ENCODE results near the gene CLNK. TPM values are rescaled to one million over a fixed set of nuclear protein-coding genes. Genes with fewer than 3 reads are reported as not detected.

Gene CLNK
- total and polyA plus RNA-seq, 2 of the 13 experiments (the other 11 are each of a cell fraction or from before 2014, with no cell fraction given), result not detected

- TF ChIP-seq ZNF564 (CRISPR knock-in tag; IDR thresholded peaks at IDR 0.05), result no peak
These were observed 44.8 kb upstream of the CLNK start (continued) for GRCh38 chr4:10729366-10729765.

GRCh38 chr4:10728016-10728415 is 43.4 kb upstream of the CLNK start:
- Histone ChIP-seq H4K20me1 (ENCODE audit: insufficient read depth, low read length) (no peaks in the 10 kb centered on the region), H3K4me3 (replicated peaks in 1 of 3; ENCODE audit: insufficient read depth in 1 of 3, low read depth in 2 of 3, low read length in 3 of 3) (no peak overlapping the region), H3K27ac (ENCODE audit: extremely low read length, insufficient read depth, low read length) (no peak overlapping the region), H2AFZ (ENCODE audit: low read length) (no peak overlapping the region), H3K36me3 (replicated peaks in 1 of 2; ENCODE audit: control insufficient read depth in 1 of 2, insufficient read depth in 2 of 2, low read length in 2 of 2) (no peaks in the 10 kb centered on the region), H3K79me2 (ENCODE audit: insufficient read depth, low read length) (no peaks in the 10 kb centered on the region), H3K4me2 (ENCODE audit: low read depth, low read length) (no peak overlapping the region), H3K9ac (ENCODE audit: insufficient read depth, low read depth, low read length) (no peak overlapping the region), H3K9me3 (ENCODE audit: low read length) (no peaks in the 10 kb centered on the region), H3K4me1 (ENCODE audit: insufficient read depth, low read length) (no peaks in the 10 kb centered on the region), H3K27me3 (ENCODE audit: control insufficient read depth in 1 of 2, insufficient read depth in 2 of 2, low read length in 2 of 2) (peaks cover 0 to 4% of the 10 kb centered on the region in 2 experiments; a peak in 1 of 5 replicates)
- POLR2A ChIA-PET, result no interaction called here
- TF ChIP-seq ZNF550 (CRISPR knock-in tag; IDR thresholded peaks at IDR 0.05; ENCODE audit: borderline replicate concordance) (no peak), SSRP1 (CRISPR knock-in tag; IDR thresholded peaks at IDR 0.05) (no peak), ZNF724P (CRISPR knock-in tag; IDR thresholded peaks at IDR 0.05; ENCODE audit: borderline replicate concordance) (no peak), DMAP1 (CRISPR knock-in tag; IDR thresholded peaks at IDR 0.05) (no peak), HINFP (CRISPR knock-in tag; IDR thresholded peaks at IDR 0.05; ENCODE audit: low read depth) (no peak), EHMT2 (IDR thresholded peaks at IDR 0.05; ENCODE audit: borderline replicate concordance, low read depth, low read length) (no peak), ZNF598 (CRISPR knock-in tag; IDR thresholded peaks at IDR 0.05; ENCODE audit: borderline replicate concordance) (no peak), HCFC1 (IDR thresholded peaks at IDR 0.05; ENCODE audit: low read depth, low read length) (no peak), KMT2B (CRISPR knock-in tag; IDR thresholded peaks at IDR 0.05) (no peak)
- BruUV-seq (replicated peaks), result no TSS peak
- no peak for DNase-seq (ENCODE audit: low spot score)
- CTCF ChIA-PET (ENCODE audit: low intra/inter-chr PET ratio, low total read pairs), result no interaction called here
- FAIRE-seq, result no peak
- in situ Hi-C loops (cut with HindIII; ENCODE audit: extremely low pct_ligation_motif_present, low pct_unique_long_range_greater_than_20kb), result no loop called here
- intact Hi-C loops (cut with micrococcal nuclease; ENCODE audit: unreplicated experiment), result no loop called here
- WGBS (ENCODE audit: low lambda C conversion rate), result 26% methylated on average over 3 of the region's 4 CpGs
- ATAC-seq, result no peak
